ENCODE measurements around the gene XXYLT1.
"Not testable (repeated sequence)": the region's sequence is repeated elsewhere in the genome, so short reads cannot be mapped to it uniquely, and the experiment has no call there.

Gene XXYLT1

GRCh38 chr3:195270817-195271409 is at the start of gene XXYLT1:
Gene XXYLT1 (minus strand): TSS chr3:195271159. CDS start chr3:195271058, 101 bp downstream.
- DNase-seq (ENCODE audit: low read depth) = peak; percentile 71

- DNase-seq (ENCODE audit: low read depth) = no peak
Measured at GRCh38 chr3:195319060-195319459, 48.1 kb upstream of the XXYLT1 start.

- no peak for DNase-seq (ENCODE audit: low read depth)
Measured at GRCh38 chr3:195312714-195313113, 41.8 kb upstream of the XXYLT1 start.

DNA sequence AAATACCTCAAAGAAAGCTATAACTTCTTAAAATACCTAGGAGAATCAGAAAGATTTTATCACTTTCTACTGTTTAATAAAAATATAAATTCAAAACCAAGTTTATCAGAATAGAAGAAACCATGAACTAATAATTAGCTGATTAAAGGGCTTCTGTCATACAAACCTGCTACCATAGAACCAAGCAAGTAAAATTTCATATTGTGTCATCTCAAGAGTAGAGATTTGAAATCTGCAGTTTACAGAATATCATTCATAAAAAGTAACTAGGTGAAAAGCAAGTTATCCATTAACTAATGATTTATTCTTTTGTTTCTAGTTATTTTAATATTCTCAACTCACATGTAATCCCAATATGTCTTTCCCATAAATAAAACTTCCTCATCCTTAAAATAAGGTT is 36.8 kb upstream of the XXYLT1 start:
- DNase-seq (ENCODE audit: low read depth) = no peak

- no peak for DNase-seq (ENCODE audit: low read depth)
Measured at GRCh38 chr3:195306369-195306768, 35.4 kb upstream of the XXYLT1 start.

DNA sequence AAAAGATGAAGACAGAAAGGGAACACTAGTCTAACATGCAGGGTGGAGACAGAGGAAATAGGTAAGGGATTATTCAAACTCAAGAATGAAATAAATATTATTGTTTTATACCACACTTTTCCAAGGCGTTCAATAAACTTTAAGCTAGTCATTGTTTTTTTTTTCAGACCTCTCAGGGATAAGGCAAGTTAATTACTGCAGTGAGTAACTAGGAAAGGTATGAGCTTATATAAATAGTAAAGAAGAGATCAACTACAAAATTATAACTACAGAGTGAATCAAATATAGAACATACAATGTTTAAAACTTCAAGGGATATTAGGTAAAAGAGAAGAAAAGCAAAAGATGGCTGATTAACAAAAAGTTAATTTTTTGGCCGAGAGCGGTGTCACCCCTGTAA is 31.5 kb upstream of the XXYLT1 start:
- DNase-seq (ENCODE audit: low read depth) = no peak

DNA sequence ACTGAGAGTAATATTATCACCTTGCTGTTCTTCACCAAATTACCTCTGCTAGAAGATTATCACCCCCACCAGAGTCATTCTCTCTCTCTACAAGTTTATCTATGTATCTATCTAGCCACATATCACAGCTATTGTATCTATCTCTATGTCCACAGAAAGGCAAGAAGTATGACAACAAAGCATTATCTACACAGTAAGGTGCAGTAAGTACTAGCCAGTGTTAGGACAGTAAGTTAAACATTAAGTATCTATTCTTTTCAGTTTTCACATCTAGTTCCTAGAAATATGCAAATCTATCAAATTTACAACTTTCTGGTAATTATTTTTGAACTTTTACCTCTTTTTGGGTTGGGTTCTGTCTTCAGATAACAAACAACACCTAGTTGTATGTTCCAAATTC is 26.5 kb upstream of the XXYLT1 start:
- DNase-seq (ENCODE audit: low read depth) = no peak

- no peak for DNase-seq (ENCODE audit: low read depth)
Measured at GRCh38 chr3:195296662-195297061, 25.7 kb upstream of the XXYLT1 start.

DNA sequence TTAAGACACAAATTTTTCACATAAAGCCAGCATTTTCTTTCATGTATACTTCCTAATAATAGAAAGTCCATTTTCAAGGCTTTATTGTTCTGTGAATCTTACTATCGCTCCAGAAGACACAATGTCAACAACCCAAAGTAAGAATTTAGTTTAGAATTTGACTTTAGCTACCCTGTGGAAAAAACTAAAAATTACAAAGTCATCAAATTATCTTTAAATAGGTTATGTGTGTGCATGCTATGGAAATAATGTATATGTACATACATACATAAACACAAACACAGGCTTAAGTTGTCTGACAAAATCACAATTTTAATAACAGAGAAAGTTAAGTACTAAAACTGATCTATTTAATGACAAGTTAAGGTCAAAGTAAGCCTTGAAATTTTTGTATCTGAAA is 20.2 kb upstream of the XXYLT1 start:
- no peak for DNase-seq (ENCODE audit: low read depth)

DNA sequence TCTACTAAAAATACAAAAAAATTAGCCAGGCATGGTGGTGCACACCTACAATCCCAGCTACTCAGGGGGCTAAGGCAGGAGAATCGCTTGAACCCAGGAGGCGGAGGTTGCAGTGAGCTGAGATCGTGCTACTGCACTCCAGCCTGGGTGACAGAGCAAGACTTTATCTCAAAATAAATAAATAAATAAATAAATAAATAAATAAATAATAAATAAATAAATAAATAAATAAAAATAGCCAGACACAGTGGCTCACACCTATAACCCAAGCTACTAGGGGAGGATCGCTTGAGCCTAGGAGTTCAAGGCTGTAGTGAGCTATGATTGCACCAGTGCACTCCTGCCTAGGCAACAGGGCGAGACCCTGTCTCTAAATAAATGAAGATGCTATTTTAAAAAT is 19.7 kb upstream of the XXYLT1 start:
- DNase-seq (ENCODE audit: low read depth) = not testable (repeated sequence)

DNA sequence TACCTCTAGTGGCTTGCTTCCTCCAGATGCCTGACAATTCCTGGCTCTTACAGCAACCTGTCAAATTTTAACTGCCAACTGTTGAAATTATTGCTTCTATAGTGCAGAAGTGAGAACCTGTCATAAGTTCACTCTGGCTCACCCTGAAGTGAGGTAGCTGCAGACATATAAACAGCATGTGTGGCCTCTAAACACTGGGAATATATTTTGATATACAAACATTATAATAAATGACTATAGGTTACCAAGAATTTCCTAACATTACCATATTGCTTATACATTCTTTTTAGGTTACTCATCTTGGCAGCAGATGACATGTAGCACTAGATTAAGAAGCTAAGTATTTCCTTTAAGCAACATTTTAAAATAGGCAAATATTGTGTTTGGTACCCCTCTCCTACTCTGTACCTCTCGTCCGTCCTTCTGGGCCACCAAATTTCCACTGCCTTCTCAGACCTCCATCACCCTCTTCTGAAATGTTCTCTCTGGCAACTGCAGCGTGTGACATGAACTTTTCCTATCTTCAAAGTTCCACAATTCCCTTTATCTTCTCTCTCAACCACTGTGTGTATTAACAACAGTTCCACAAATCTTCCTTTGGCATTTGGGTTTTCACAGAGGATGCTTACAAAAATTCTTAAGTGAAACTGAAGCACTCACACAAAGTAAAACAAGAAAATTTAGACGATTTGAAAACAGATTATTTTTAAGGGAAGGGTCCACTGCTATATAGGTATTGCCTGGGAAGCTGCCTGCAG is 15.3 kb upstream of the XXYLT1 start:
- DNase-seq (ENCODE audit: low read depth) = peak; percentile 49

GRCh38 chr3:195285372-195285771 is 14.4 kb upstream of the XXYLT1 start:
- DNase-seq (ENCODE audit: low read depth) = no peak

- DNase-seq (ENCODE audit: low read depth) = no peak
Measured at GRCh38 chr3:195284842-195285241, 13.9 kb upstream of the XXYLT1 start.

DNA sequence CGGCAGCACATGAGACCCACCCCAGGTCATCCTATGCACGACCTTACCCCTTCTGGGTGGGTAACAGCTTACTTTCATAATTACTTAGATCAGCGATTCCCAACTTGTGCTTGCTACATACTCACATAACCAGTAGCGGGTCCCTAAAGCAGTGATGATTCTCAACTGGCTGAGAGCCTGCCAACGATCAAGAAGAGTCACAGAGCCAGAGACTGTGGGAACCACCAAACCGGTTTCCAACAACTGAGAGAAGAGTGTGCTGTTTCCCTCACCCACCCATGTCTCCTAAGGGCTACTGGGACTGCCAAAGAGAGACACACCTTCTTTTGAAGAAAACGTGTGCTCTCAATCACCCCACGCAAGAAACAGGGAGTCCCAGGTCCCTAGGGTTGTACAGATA is 12.0 kb upstream of the XXYLT1 start:
- no peak for DNase-seq (ENCODE audit: low read depth)

- no peak for DNase-seq (ENCODE audit: low read depth)
Measured at GRCh38 chr3:195274259-195274966, 3.5 kb upstream of the XXYLT1 start.

GRCh38 chr3:195271410-195272243 is 668 bp upstream of the XXYLT1 start:
- peak; percentile 78 for DNase-seq (ENCODE audit: low read depth)

- DNase-seq (ENCODE audit: low read depth) = no peak
Measured at GRCh38 chr3:195270079-195270816, 711 bp downstream of the XXYLT1 start.

GRCh38 chr3:195269375-195270078 is 1.4 kb downstream of the XXYLT1 start:
- DNase-seq (ENCODE audit: low read depth) = no peak

DNA sequence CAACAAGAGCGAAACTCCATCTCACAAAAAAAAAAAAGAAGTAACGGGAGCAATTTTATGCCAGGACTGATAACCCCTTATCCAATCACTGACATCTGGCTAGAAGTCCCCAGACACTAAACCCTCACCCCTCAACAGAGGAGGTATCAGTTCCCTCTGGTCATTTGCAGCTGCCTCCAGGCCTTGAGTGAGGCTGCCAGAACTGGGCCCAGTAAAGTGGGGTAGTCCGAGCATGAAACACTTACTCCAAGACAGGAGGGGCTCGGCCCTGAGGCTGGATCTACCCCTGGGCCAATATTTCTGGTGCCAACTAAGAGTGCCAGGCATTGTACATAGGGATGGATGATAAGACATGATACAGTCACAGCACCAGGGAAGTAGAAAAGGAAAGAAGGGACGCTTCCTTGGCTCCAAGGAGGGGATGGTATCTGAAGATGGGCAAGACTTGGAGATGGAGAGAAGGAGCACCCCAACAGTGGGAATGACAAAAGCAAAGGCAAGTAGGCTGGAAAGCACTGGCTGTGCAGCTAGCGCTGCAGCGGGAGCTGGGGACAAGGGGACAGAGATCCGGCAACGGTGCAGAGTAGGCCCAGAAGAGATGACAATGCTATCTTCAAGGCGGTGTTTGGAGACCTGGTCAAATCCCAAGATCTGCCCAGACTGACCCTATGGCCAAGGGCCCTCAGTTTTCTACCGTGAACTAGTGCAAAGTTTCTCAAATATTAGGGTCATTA is 2.2 kb downstream of the XXYLT1 start:
- DNase-seq (ENCODE audit: low read depth) = no peak

DNA sequence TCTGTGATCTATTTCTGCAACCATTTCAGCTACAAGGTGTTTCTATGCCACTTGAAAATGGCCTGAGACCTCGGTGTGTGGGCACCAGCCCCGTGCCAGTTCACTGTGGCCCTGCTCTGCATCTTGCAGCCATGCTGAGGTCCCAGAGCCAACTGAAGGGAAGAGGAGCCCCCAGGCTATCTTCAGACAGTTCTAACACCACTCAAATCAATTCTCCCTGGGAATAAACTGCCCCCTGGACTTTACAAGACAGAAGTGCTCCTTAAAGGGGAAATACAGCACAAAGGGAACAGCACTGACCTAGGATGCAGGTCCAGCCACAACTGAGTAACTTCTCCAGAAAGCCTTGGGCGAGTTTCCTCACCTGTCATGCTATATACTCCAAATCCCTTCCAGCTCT is 3.9 kb downstream of the XXYLT1 start:
- no peak for DNase-seq (ENCODE audit: low read depth)
